ENCODE data around the gene DTL. TPM values are rescaled to one million over a fixed set of nuclear protein-coding genes. Genes with fewer than 3 reads are reported as not detected.

Gene DTL
- total and polyA plus RNA-seq, 8 donors = 0.58 to 7.5 (median 1.5) TPM; not detected in 2

GRCh38 chr1:212141404-212141803 is 105.9 kb downstream of the DTL start:
- WGBS, 5 donors = 81 to 91% (median 87%) methylated on average over 4 of the region's 4 CpGs

GRCh38 chr1:212142883-212143530 is 107.5 kb downstream of the DTL start:
- Histone ChIP-seq H3K27me3 (no peaks in the 10 kb centered on the region), H3K4me3 (no peak overlapping the region), H3K4me1 (peaks cover 0 to 12% (median 4%) of the 10 kb centered on the region in 4 donors), H3K36me3 (no peaks in the 10 kb centered on the region), H3K9me3 (no peaks in the 10 kb centered on the region), H3K27ac (no peak overlapping the region)
- no peak for DNase-seq
- intact Hi-C loops (cut with DNase I; ENCODE audit: low total_unique reads) = no loop called here
- WGBS, 5 donors = 98 to 100% (median 100%) methylated on average over 2 of the region's 2 CpGs
- TF ChIP-seq CTCF (IDR thresholded peaks at IDR 0.05) = no peak
- TF ChIP-seq POLR2AphosphoS5 (IDR thresholded peaks at IDR 0.05) = no peak
- no peak for TF ChIP-seq EP300 (IDR thresholded peaks at IDR 0.05)
- no peak for TF ChIP-seq POLR2A (IDR thresholded peaks at IDR 0.05)

More at GRCh38 chr1:212141404-212141803, 105.9 kb downstream of the DTL start:
- Histone ChIP-seq H3K27ac (no peak overlapping the region), H3K4me1 (peaks cover 0 to 4% (median 1%) of the 10 kb centered on the region in 4 donors), H3K36me3 (no peaks in the 10 kb centered on the region), H3K4me3 (no peak overlapping the region), H3K27me3 (no peaks in the 10 kb centered on the region), H3K9me3 (no peaks in the 10 kb centered on the region)
- intact Hi-C loops (cut with DNase I; ENCODE audit: low total_unique reads) = no loop called here
- no peak for DNase-seq
- TF ChIP-seq POLR2A (IDR thresholded peaks at IDR 0.05) (no peak), POLR2AphosphoS5 (IDR thresholded peaks at IDR 0.05) (no peak), EP300 (IDR thresholded peaks at IDR 0.05) (no peak), CTCF (IDR thresholded peaks at IDR 0.05) (no peak)

- Histone ChIP-seq H3K27ac (peak overlapping the region; percentile 50 to 83 (median 65)), H3K4me3 (no peak overlapping the region), H3K36me3 (no peaks in the 10 kb centered on the region), H3K4me1 (peaks cover 0 to 12% (median 6%) of the 10 kb centered on the region in 4 donors), H3K27me3 (no peaks in the 10 kb centered on the region), H3K9me3 (no peaks in the 10 kb centered on the region)
- DNase-seq = peak; percentile 76 to 79
- intact Hi-C loops (cut with DNase I; ENCODE audit: low total_unique reads) = no loop called here
- 20 to 63% (median 42%) methylated on average over 7 of the region's 7 CpGs for WGBS, 5 donors
- peak in 2 of 3 donors; percentile 38 to 55 for TF ChIP-seq POLR2AphosphoS5 (IDR thresholded peaks at IDR 0.05)
- TF ChIP-seq POLR2A (IDR thresholded peaks at IDR 0.05) = no peak
Observed at GRCh38 chr1:212147581-212148033, 112.1 kb downstream of the DTL start.

GRCh38 chr1:212149566-212149965 is 114.0 kb downstream of the DTL start:
- H3K9me3 ChIP-seq = no peaks in the 10 kb centered on the region
- intact Hi-C loops (cut with DNase I; ENCODE audit: low total_unique reads) = no loop called here
- TF ChIP-seq POLR2AphosphoS5 (IDR thresholded peaks at IDR 0.05) (no peak), EP300 (IDR thresholded peaks at IDR 0.05) (no peak), POLR2A (IDR thresholded peaks at IDR 0.05) (no peak), CTCF (IDR thresholded peaks at IDR 0.05) (no peak)
- DNase-seq = no peak
- no peak overlapping the region for H3K4me3 ChIP-seq
- H3K4me1 ChIP-seq = peaks cover 0 to 12% (median 6%) of the 10 kb centered on the region in 4 donors
- no peaks in the 10 kb centered on the region for H3K27me3 ChIP-seq
- no peak overlapping the region for H3K27ac ChIP-seq
- WGBS, 5 donors = 79 to 86% (median 84%) methylated on average over 4 of the region's 4 CpGs
- H3K36me3 ChIP-seq = no peaks in the 10 kb centered on the region

- DNase-seq = peak in 1 of 2 donors; percentile 9
- WGBS, 5 donors = 13 to 50% (median 25%) methylated on average over 2 of the region's 2 CpGs
- Histone ChIP-seq H3K27me3 (no peaks in the 10 kb centered on the region), H3K27ac (peak overlapping the region in 1 of 5 donors; percentile 3), H3K36me3 (no peaks in the 10 kb centered on the region), H3K4me1 (peaks cover 0 to 8% (median under 1%) of the 10 kb centered on the region in 4 donors), H3K9me3 (no peaks in the 10 kb centered on the region), H3K4me3 (no peak overlapping the region)
- intact Hi-C loops (cut with DNase I; ENCODE audit: low total_unique reads) = no loop called here
- TF ChIP-seq CTCF (IDR thresholded peaks at IDR 0.05) (no peak), POLR2A (IDR thresholded peaks at IDR 0.05) (no peak), EP300 (IDR thresholded peaks at IDR 0.05) (no peak), POLR2AphosphoS5 (IDR thresholded peaks at IDR 0.05) (no peak)
Observed at GRCh38 chr1:212152308-212152693, 116.8 kb downstream of the DTL start.

All from stomach (tissue), 9 donors.